ENCODE data around the gene SFXN3. TPM values are rescaled to one million over a fixed set of nuclear protein-coding genes. Genes with fewer than 3 reads are reported as not detected.

The SFXN3 gene
- polyA plus RNA-seq, 1 experiment: 77.8 TPM

- no peak for DNase-seq (ENCODE audit: low read depth, low spot score)
- CTCF ChIA-PET: no interaction called here
- Histone ChIP-seq H3K4me3 (ENCODE audit: low read depth, low read length) (no peak overlapping the region), H3K27ac (ENCODE audit: low read depth, low read length) (no peak overlapping the region), H3K9me3 (ENCODE audit: control insufficient read depth, insufficient read depth, low read length) (no peaks in the 10 kb centered on the region), H3K27me3 (ENCODE audit: control insufficient read depth, insufficient read depth, low read length) (no peaks in the 10 kb centered on the region)
- no peak for TF ChIP-seq CTCF (IDR thresholded peaks at IDR 0.05; ENCODE audit: low read depth, low read length)
- POLR2A ChIA-PET: no interaction called here
Observed at GRCh38 chr10:101021692-101022251, 9.3 kb upstream of the SFXN3 start.

DNA sequence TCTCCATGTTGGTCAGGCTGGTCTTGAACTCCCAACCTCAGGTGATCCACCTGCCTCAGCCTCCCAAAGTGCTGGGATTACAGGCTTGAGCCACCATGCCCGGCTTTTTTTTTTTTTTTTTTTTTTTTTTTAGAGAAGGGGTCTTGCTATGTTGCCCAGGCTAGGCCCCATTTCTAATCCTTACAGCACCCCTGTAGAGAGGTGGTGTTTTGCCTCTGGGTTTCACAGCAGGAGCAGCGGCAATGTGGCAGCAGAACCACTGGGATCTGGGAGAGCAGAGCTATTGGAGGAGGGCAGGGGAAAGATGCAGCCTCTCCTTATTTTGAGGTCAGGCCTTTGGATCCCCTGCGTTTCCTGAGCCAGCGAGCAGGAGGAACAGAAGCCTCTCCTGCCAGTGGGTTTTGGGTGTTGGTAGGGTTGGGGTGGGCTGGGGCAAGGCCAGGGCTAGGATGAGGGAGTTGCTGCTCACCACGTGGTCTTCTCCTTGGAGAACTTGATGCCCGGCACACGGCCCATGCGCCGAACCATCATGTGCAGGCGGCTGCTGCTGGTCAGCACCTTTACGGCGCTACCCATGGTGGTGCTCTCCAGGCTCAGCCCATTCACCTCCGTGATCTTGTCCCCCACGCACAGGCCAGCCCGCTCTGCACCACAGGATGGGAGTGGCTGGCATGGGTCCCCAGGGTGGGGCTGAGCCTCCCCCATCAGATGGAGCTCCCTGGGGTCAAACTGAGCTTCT is 7.9 kb upstream of the SFXN3 start:
- CTCF ChIA-PET: interaction anchor here (0.5 to 1.4 kb wide), 4 partner anchors 9 to 36 kb away, joined by 3 to 7 read pairs (median 4); no protein-coding TSS in a partner anchor
- Histone ChIP-seq H3K9me3 (ENCODE audit: control insufficient read depth, insufficient read depth, low read length) (no peaks in the 10 kb centered on the region), H3K27ac (ENCODE audit: low read depth, low read length) (no peak overlapping the region), H3K27me3 (ENCODE audit: control insufficient read depth, insufficient read depth, low read length) (no peaks in the 10 kb centered on the region), H3K4me3 (ENCODE audit: low read depth, low read length) (no peak overlapping the region)
- no peak for DNase-seq (ENCODE audit: low read depth, low spot score)
- POLR2A ChIA-PET: interaction anchor here (0.6 kb wide), 1 partner anchor 26 kb away, joined by 7 read pairs; no protein-coding TSS in a partner anchor
- TF ChIP-seq CTCF (IDR thresholded peaks at IDR 0.05; ENCODE audit: low read depth, low read length): no peak

DNA sequence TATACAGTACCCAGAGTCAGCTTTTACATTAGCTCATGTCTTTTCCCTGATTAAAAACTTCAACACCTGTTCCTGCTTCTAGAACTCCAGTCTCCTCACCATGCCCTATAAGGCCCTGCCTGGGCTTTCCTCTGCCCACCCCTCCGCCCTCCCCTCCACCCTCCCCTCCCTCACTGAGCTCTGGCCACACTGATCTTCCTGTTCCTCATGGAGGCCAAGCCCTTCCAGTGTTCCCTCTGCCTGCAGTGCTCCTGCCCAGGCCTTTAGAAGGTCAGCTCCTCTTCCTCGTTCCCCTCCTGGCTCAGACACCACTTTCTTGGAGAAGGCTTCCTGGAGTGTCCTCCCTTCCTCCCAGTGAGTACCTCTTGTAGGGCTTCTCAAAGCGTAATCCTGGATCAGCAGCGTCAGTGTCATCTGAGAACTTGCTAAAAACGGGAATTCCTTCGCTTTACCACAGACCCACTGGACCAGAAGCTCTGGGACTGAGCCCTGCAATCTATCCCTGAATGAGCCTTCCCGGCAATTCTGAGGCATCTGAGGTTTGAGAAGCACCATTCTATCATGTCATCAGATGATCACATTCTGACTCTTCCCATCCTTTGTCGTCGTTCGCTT is 3.8 kb upstream of the SFXN3 start:
- POLR2A ChIA-PET: no interaction called here
- DNase-seq (ENCODE audit: low read depth, low spot score): no peak
- no peak for TF ChIP-seq CTCF (IDR thresholded peaks at IDR 0.05; ENCODE audit: low read depth, low read length)
- Histone ChIP-seq H3K9me3 (ENCODE audit: control insufficient read depth, insufficient read depth, low read length) (no peaks in the 10 kb centered on the region; the same call in 1 of the 2 replicates), H3K27me3 (ENCODE audit: control insufficient read depth, insufficient read depth, low read length) (no peaks in the 10 kb centered on the region), H3K4me3 (ENCODE audit: low read depth, low read length) (no peak overlapping the region), H3K27ac (ENCODE audit: low read depth, low read length) (no peak overlapping the region)
- CTCF ChIA-PET: interaction anchor here (1.0 to 5.8 kb wide), 6 partner anchors 8 to 115 kb away, joined by 3 to 46 read pairs (median 4); no protein-coding TSS in a partner anchor

- ChIA-PET POLR2A (no interaction called here), CTCF (interaction anchor here (0.7 to 5.8 kb wide), 12 partner anchors 10 to 114 kb away, joined by 3 to 46 read pairs (median 4); partner anchors contain the start of gene LZTS2)
- no peak for DNase-seq (ENCODE audit: low read depth, low spot score)
- Histone ChIP-seq H3K4me3 (ENCODE audit: low read depth, low read length) (no peak overlapping the region), H3K27ac (ENCODE audit: low read depth, low read length) (no peak overlapping the region), H3K9me3 (ENCODE audit: control insufficient read depth, insufficient read depth, low read length) (no peaks in the 10 kb centered on the region; the same call in 1 of the 2 replicates), H3K27me3 (ENCODE audit: control insufficient read depth, insufficient read depth, low read length) (no peaks in the 10 kb centered on the region)
- no peak for TF ChIP-seq CTCF (IDR thresholded peaks at IDR 0.05; ENCODE audit: low read depth, low read length)
Observed at GRCh38 chr10:101028446-101029337, 2.3 kb upstream of the SFXN3 start.
